GM12801 (cell line): ENCODE data around the gene SDK1.

Source experiments
- CTCF ChIP-seq: IDR thresholded peaks from one replicate; pipeline ENCODE4 v1.5.1; 2011; ENCODE audit warnings: control low read depth; ENCODE audit not compliant: insufficient read length; ENCODE audit errors: extremely low read depth

Gene SDK1

GRCh38 chr7:4025210-4025609 lies 724.2 kb downstream of the SDK1 start:
- no peak for TF ChIP-seq CTCF

- TF ChIP-seq CTCF: no peak
Observed at GRCh38 chr7:4025694-4026615, 724.9 kb downstream of the SDK1 start.

- TF ChIP-seq CTCF: no peak
Observed at GRCh38 chr7:4026941-4027486, 726.0 kb downstream of the SDK1 start.

- no peak for TF ChIP-seq CTCF
Observed at GRCh38 chr7:4028221-4028620, 727.2 kb downstream of the SDK1 start.

GRCh38 chr7:4029941-4030340 lies 728.9 kb downstream of the SDK1 start:
- no peak for TF ChIP-seq CTCF

GRCh38 chr7:4030346-4030950 lies 729.4 kb downstream of the SDK1 start:
- TF ChIP-seq CTCF: no peak

- TF ChIP-seq CTCF: no peak
Observed at GRCh38 chr7:4033996-4034395, 732.9 kb downstream of the SDK1 start.
